HEK293 (cell line): ENCODE measurements around the gene KCNQ2.

Experiments
- CTCF ChIA-PET: fragments of 350-600 bp; formaldehyde crosslinking; extraction: SDS; loops from one replicate; lab custom pipeline; 2021; ENCODE audit warnings: antibody characterized with exemption; lab: Yijun Ruan, JAX
- POLR2A ChIA-PET: fragments of 300-600 bp; formaldehyde crosslinking; extraction: SDS; loops from one replicate; lab custom pipeline; 2020; ENCODE audit warnings: antibody characterized with exemption, inconsistent platforms; lab: Yijun Ruan, JAX
- H3K27ac ChIP-seq: fragments of 200-500 bp; sonication (Bioruptor generic); 2 replicates; pipeline ENCODE4 v1.5.1; 2014; ENCODE audit warnings: low read depth, low read length, control low read depth, inconsistent platforms; ENCODE audit errors: extremely low read depth
- H3K36me3 ChIP-seq, 2 experiments: fragments of 200-500 bp in 1 of 2; sonication (Bioruptor generic) in 1 of 2; 1 replicate in 1 of 2; 2 replicates in 1 of 2; pipeline ENCODE4 v1.5.1; 2014 to 2017; ENCODE audit warnings: inconsistent platforms in 2 of 2, low read length in 2 of 2; ENCODE audit not compliant: control insufficient read depth in 2 of 2, insufficient read depth in 1 of 2
- H3K4me1 ChIP-seq: fragments of 200-500 bp; sonication (Bioruptor generic); 2 replicates; pipeline ENCODE4 v1.5.1; 2014; ENCODE audit warnings: mild to moderate bottlenecking, low read length, inconsistent platforms; ENCODE audit not compliant: control insufficient read depth, insufficient read depth
- H3K4me3 ChIP-seq: 2 replicates; pipeline ENCODE4 v1.5.1; 2011; ENCODE audit warnings: low read depth, mild to moderate bottlenecking, control low read depth, low read length, moderate library complexity
- H3K9me3 ChIP-seq: fragments of 200-500 bp; sonication (Bioruptor generic); 2 replicates; pipeline ENCODE4 v1.5.1; 2014; ENCODE audit warnings: low read depth, low read length, inconsistent platforms; ENCODE audit not compliant: control insufficient read depth, insufficient read depth
- GLI2 ChIP-seq: fragments of 450-650 bp; formaldehyde crosslinking; IDR thresholded peaks from 2 replicates; pipeline ENCODE4; 2017; ENCODE audit warnings: missing biosample characterization, missing genetic modification characterization, low read depth, borderline replicate concordance
- GLIS2 ChIP-seq: fragments of 450-650 bp; formaldehyde crosslinking; IDR thresholded peaks from 2 replicates; pipeline ENCODE4 v1.5.1; 2016; ENCODE audit warnings: missing biosample characterization, missing genetic modification characterization
- SCRT2 ChIP-seq: fragments of 450-650 bp; formaldehyde crosslinking; IDR thresholded peaks from 2 replicates; pipeline ENCODE4 v1.5.1; 2016; ENCODE audit warnings: missing biosample characterization, missing genetic modification characterization
- SP2 ChIP-seq: fragments of 450-650 bp; formaldehyde crosslinking; IDR thresholded peaks from 2 replicates; pipeline ENCODE4 v1.5.1; 2016; ENCODE audit warnings: missing biosample characterization, missing genetic modification characterization
- YY2 ChIP-seq: fragments of 450-650 bp; formaldehyde crosslinking; IDR thresholded peaks from 2 replicates; pipeline ENCODE4 v1.5.1; 2016; ENCODE audit warnings: missing biosample characterization, missing genetic modification characterization
- ZBTB17 ChIP-seq: fragments of 450-650 bp; formaldehyde crosslinking; IDR thresholded peaks from 2 replicates; pipeline ENCODE4 v1.5.1; 2016; ENCODE audit warnings: missing biosample characterization, missing genetic modification characterization
- ZFP37 ChIP-seq: fragments of 450-650 bp; formaldehyde crosslinking; IDR thresholded peaks from 2 replicates; pipeline ENCODE4 v1.5.1; 2016; ENCODE audit warnings: missing biosample characterization, missing genetic modification characterization
- ZFP69B ChIP-seq: fragments of 450-650 bp; formaldehyde crosslinking; IDR thresholded peaks from 2 replicates; pipeline ENCODE4 v1.5.1; 2016; ENCODE audit warnings: missing biosample characterization, missing genetic modification characterization
- ZNF157 ChIP-seq: fragments of 450-650 bp; formaldehyde crosslinking; IDR thresholded peaks from 2 replicates; pipeline ENCODE4 v1.5.1; 2016; ENCODE audit warnings: missing biosample characterization, missing genetic modification characterization
- ZNF239 ChIP-seq: fragments of 450-650 bp; formaldehyde crosslinking; IDR thresholded peaks from 2 replicates; pipeline ENCODE4 v1.5.1; 2016; ENCODE audit warnings: missing biosample characterization, missing genetic modification characterization
- ZNF354C ChIP-seq: fragments of 450-650 bp; formaldehyde crosslinking; IDR thresholded peaks from 2 replicates; pipeline ENCODE4 v1.5.1; 2016; ENCODE audit warnings: missing biosample characterization, missing genetic modification characterization, low read depth, borderline replicate concordance
- ZNF366 ChIP-seq: fragments of 450-650 bp; formaldehyde crosslinking; conservative IDR thresholded peaks from 2 replicates; pipeline ENCODE4 v1.5.1; 2016; ENCODE audit warnings: missing biosample characterization, missing genetic modification characterization
- ZNF391 ChIP-seq: fragments of 450-650 bp; formaldehyde crosslinking; IDR thresholded peaks from 2 replicates; pipeline ENCODE4 v1.5.1; 2016; ENCODE audit warnings: low read depth, missing biosample characterization, missing genetic modification characterization, borderline replicate concordance
- ZNF473 ChIP-seq: fragments of 450-650 bp; formaldehyde crosslinking; IDR thresholded peaks from 2 replicates; pipeline ENCODE4 v1.5.1; 2017; ENCODE audit warnings: missing biosample characterization, missing genetic modification characterization
- ZNF501 ChIP-seq: fragments of 450-650 bp; formaldehyde crosslinking; IDR thresholded peaks from 2 replicates; pipeline ENCODE4 v1.5.1; 2016; ENCODE audit warnings: missing biosample characterization, missing genetic modification characterization
- ZNF544 ChIP-seq: fragments of 450-650 bp; formaldehyde crosslinking; IDR thresholded peaks from 2 replicates; pipeline ENCODE4 v1.5.0; 2017; ENCODE audit warnings: missing biosample characterization, missing genetic modification characterization
- TF ChIP-seq, protein P1 (sequence below): fragments of 450-650 bp; formaldehyde crosslinking; IDR thresholded peaks from 2 replicates; pipeline ENCODE4 v1.5.1; 2016; ENCODE audit warnings: missing biosample characterization, missing genetic modification characterization, borderline replicate concordance
- TF ChIP-seq, protein P2 (sequence below): fragments of 450-650 bp; formaldehyde crosslinking; IDR thresholded peaks from 2 replicates; pipeline ENCODE4 v1.5.1; 2016; ENCODE audit warnings: missing biosample characterization, missing genetic modification characterization

KCNQ2 gene

DNA sequence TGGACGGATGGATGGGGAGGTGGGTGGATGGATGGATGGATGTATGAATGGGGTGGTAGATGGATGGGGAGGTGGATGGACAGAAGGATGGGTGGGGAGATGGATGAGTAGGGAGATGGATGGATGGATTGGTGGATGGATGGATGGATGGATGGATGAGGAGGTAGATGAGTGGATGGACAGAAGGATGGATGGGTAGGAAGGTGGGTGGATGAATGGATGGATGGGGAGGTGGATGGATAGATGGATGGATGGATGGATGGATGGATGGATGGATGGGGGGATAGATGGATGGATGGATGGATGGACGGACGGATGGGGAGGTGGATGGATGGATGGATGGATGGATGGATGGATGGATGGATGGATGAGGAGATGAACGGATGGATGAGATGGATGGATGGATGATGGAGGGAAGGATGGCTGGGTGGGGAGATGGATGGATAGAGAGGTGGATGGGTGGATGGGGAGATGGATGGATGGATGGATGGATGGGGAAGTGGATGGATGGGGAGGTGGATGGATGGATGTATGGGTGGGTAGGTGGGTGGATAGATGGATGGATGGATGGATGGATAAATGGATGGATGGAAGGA lies 19.3 kb upstream of the KCNQ2 start (continued):
- TF ChIP-seq, protein P1, sequence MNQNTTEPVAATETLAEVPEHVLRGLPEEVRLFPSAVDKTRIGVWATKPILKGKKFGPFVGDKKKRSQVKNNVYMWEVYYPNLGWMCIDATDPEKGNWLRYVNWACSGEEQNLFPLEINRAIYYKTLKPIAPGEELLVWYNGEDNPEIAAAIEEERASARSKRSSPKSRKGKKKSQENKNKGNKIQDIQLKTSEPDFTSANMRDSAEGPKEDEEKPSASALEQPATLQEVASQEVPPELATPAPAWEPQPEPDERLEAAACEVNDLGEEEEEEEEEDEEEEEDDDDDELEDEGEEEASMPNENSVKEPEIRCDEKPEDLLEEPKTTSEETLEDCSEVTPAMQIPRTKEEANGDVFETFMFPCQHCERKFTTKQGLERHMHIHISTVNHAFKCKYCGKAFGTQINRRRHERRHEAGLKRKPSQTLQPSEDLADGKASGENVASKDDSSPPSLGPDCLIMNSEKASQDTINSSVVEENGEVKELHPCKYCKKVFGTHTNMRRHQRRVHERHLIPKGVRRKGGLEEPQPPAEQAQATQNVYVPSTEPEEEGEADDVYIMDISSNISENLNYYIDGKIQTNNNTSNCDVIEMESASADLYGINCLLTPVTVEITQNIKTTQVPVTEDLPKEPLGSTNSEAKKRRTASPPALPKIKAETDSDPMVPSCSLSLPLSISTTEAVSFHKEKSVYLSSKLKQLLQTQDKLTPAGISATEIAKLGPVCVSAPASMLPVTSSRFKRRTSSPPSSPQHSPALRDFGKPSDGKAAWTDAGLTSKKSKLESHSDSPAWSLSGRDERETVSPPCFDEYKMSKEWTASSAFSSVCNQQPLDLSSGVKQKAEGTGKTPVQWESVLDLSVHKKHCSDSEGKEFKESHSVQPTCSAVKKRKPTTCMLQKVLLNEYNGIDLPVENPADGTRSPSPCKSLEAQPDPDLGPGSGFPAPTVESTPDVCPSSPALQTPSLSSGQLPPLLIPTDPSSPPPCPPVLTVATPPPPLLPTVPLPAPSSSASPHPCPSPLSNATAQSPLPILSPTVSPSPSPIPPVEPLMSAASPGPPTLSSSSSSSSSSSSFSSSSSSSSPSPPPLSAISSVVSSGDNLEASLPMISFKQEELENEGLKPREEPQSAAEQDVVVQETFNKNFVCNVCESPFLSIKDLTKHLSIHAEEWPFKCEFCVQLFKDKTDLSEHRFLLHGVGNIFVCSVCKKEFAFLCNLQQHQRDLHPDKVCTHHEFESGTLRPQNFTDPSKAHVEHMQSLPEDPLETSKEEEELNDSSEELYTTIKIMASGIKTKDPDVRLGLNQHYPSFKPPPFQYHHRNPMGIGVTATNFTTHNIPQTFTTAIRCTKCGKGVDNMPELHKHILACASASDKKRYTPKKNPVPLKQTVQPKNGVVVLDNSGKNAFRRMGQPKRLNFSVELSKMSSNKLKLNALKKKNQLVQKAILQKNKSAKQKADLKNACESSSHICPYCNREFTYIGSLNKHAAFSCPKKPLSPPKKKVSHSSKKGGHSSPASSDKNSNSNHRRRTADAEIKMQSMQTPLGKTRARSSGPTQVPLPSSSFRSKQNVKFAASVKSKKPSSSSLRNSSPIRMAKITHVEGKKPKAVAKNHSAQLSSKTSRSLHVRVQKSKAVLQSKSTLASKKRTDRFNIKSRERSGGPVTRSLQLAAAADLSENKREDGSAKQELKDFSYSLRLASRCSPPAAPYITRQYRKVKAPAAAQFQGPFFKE (tag by site-specific recombination) = peak; percentile 33; the same call in 1 of the 2 replicates
- TF ChIP-seq ZNF239 (tag by site-specific recombination) (0 out of 2 replicates have a peak, but pooled peaks have one; percentile 21), ZNF157 (tag by site-specific recombination) (no peak), ZNF544 (tag by site-specific recombination) (0 out of 2 replicates have a peak, but pooled peaks have one; percentile 55), ZNF366 (peak; percentile 100), YY2 (0 out of 2 replicates have a peak, but pooled peaks have one; percentile 18), ZNF473 (tag by site-specific recombination) (0 out of 2 replicates have a peak, but pooled peaks have one; percentile 47), ZNF501 (tag by site-specific recombination) (no peak), ZBTB17 (tag by site-specific recombination) (peak; percentile 99)

DNA sequence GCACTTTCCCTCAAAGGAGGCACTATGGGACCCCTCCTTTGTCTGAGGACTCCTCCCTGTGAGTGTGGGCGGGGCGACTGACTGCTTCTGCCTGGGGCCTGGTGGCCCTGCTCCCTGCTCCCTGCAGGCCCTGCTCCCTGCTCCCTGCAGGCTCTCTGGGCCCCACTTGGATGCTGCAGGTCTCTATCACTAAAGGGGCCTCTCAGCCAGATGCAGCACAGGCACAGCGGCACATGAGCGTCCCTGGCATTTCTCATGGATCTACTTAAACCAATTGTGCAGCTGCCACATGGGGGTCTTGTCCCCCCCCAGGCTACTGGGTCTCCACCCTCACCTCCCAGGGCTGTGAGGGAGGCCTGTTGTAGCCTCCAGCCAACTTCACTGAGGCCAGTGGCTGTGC lies 18.6 kb upstream of the KCNQ2 start:
- no peaks in the 10 kb centered on the region for H3K4me1 ChIP-seq
- no peak overlapping the region for H3K4me3 ChIP-seq
- H3K36me3 ChIP-seq = peaks cover 13 to 74% of the 10 kb centered on the region in 2 experiments; a peak in 2 of 3 replicates
- ChIA-PET CTCF (no interaction called here), POLR2A (no interaction called here)
- no peak for TF ChIP-seq ZNF391
- TF ChIP-seq ZFP37 (tag by site-specific recombination) = peak; percentile 99
- 0 out of 2 replicates have a peak, but pooled peaks have one; percentile 49 for TF ChIP-seq ZFP69B (tag by site-specific recombination)
- TF ChIP-seq GLI2 = no peak
- TF ChIP-seq, protein P2, sequence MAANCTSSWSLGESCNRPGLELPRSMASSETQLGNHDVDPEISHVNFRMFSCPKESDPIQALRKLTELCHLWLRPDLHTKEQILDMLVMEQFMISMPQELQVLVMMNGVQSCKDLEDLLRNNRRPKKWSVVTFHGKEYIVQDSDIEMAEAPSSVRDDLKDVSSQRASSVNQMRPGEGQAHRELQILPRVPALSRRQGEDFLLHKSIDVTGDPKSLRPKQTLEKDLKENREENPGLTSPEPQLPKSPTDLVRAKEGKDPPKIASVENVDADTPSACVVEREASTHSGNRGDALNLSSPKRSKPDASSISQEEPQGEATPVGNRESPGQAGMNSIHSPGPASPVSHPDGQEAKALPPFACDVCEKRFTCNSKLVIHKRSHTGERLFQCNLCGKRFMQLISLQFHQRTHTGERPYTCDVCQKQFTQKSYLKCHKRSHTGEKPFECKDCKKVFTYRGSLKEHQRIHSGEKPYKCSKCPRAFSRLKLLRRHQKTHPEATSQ = no peak
- no peak for TF ChIP-seq SCRT2 (tag by site-specific recombination)
- no peak for TF ChIP-seq ZNF354C (tag by site-specific recombination)
- TF ChIP-seq SP2 (tag by site-specific recombination) = no peak
- TF ChIP-seq GLIS2 (tag by site-specific recombination) = peak; percentile 15; the same call in 1 of the 2 replicates
- no peak overlapping the region for H3K27ac ChIP-seq
- H3K9me3 ChIP-seq = no peaks in the 10 kb centered on the region
